Activated CD4-positive, alpha-beta T cell treated with anti-CD3 and anti-CD28 coated beads for 36 hours (primary cell): Measurements from ENCODE around the gene TMEM87A. TPM values are rescaled to one million over a fixed set of nuclear protein-coding genes. Genes with fewer than 3 reads are reported as not detected.

Experiments
- ATAC-seq: fragments of 200-7000 bp; cut with Tn5 transposase; one replicate; pipeline ENCODE4 v1.10.0; 2021; ENCODE audit warnings: mild to moderate bottlenecking, moderate library complexity
- CTCF ChIA-PET: fragments of 350-600 bp; sonication (Branson Sonifier 250); formaldehyde crosslinking; loops from one replicate; lab custom pipeline; 2021; ENCODE audit warnings: antibody characterized with exemption; lab: Charles Lee
- POLR2A ChIA-PET: fragments of 350-600 bp; sonication (Branson Sonifier 250); formaldehyde crosslinking; loops from one replicate; lab custom pipeline; 2021; ENCODE audit warnings: antibody characterized with exemption, inconsistent platforms; lab: Charles Lee
- DNase-seq: peaks from one replicate; pipeline ENCODE4 v3.0.0-alpha.2; 2020
- H3K27ac Mint-ChIP-seq: one replicate; pipeline ENCODE4 v1.8.0; 2021; ENCODE audit warnings: mixed read lengths
- H3K27me3 Mint-ChIP-seq: one replicate; pipeline ENCODE4 v1.8.0; 2021; ENCODE audit warnings: mixed read lengths
- H3K36me3 Mint-ChIP-seq: one replicate; pipeline ENCODE4 v1.8.0; 2021; ENCODE audit warnings: low read depth, mixed read lengths
- H3K4me1 Mint-ChIP-seq: one replicate; pipeline ENCODE4 v1.8.0; 2021; ENCODE audit warnings: mixed read lengths
- H3K4me3 Mint-ChIP-seq: one replicate; pipeline ENCODE4 v1.8.0; 2021; ENCODE audit warnings: mild to moderate bottlenecking, moderate library complexity, mixed read lengths
- H3K9me3 Mint-ChIP-seq: one replicate; pipeline ENCODE4 v1.8.0; 2021; ENCODE audit warnings: low read depth, mixed read lengths
- intact Hi-C, 2 experiments: fragments of 100-400 bp; cut with DNase I in 1 of 2; cut with micrococcal nuclease in 1 of 2; formaldehyde crosslinking; loops; one replicate each; pipeline versions ENCODE4 v1.14.2 to v1.15.1; 2022 to 2024; cut with DNase I, micrococcal nuclease
- microRNA-seq: library from miRNA; unstranded; fragments of <30 nt; microRNA quantifications from one replicate; pipeline ENCODE4 v1.2.0, GENCODE V29; 2021; ENCODE audit warnings: borderline replicate concordance
- total RNA-seq, 2 experiments: library from RNA; stranded (reverse); gene quantifications; one replicate each; pipeline ENCODE4 v1.2.3, GENCODE V29; 2021

The TMEM87A gene
- total RNA-seq, 2 experiments from 2014 or later = 20.5 to 29.0 TPM

DNA sequence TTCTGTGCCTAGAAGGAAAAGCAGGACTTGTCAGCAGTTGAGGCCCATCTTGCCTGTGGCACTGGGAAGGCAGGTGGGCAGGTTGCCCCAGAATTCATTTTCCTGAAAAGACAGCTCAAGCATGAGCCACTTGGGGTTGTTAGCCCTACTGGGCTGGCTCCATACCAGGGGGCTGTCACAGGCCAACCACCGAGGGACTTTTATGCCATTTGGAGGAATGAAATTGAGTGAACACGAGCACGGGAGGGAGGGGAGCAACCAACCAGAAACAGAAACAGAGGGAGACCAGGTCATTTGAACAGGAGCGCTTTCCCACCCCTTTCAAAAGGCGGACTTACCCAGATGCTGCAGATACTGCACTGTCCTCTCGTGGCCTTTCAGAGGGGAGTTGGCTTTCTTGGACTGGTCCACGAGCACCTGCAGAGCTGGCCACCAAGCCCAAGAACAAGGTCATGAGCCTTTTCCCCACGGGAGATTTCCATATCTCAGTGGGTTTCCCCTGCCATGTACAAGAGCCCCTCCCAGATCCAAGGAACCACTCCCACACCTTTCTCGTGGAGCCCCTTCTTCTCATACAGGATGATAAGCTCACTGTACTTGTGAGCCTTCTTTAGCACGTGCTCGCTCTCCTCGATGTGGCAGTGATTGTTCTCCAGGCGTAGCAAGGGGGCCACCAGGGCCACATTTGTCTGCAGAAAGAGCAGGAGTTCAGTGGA lies 106.8 kb downstream of the TMEM87A start:
- Mint-ChIP-seq H3K27me3 (no peaks in the 10 kb centered on the region), H3K9me3 (no peaks in the 10 kb centered on the region), H3K36me3 (peaks cover 44% of the 10 kb centered on the region), H3K4me1 (peaks cover 6% of the 10 kb centered on the region), H3K4me3 (no peak overlapping the region), H3K27ac (no peak overlapping the region)
- intact Hi-C loops = no loop called here
- ChIA-PET POLR2A (no interaction called here), CTCF (no interaction called here)
- DNase-seq = no peak
- no peak for ATAC-seq

DNA sequence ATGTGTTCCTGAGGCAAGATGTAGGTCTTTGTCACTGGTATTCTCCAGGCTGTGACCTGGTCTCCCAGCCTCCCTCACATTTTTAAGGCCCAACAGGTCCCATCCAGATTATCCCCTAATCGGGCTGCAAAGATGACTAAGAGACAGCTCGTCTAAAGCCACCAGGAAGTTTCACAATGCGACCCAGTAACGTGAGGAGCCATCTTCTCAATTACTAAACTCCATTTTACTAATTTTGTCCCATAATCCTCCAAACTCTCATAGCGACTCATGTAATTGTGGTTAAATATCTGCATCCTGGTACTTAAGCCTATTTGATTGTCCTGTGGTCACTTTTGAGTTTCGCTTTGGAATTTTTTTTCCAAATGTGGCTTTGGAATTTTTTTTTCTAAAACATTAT lies 108.1 kb downstream of the TMEM87A start:
- ChIA-PET CTCF (interaction anchor here (0.6 to 1.7 kb wide), 3 partner anchors 10 to 428 kb away, joined by 3 read pairs; no protein-coding TSS in a partner anchor), POLR2A (no interaction called here)
- ATAC-seq (no peak), DNase-seq (no peak)
- Mint-ChIP-seq H3K9me3 (no peaks in the 10 kb centered on the region), H3K27ac (peak overlapping the region; percentile 35), H3K36me3 (peaks cover 35% of the 10 kb centered on the region), H3K4me1 (no peaks in the 10 kb centered on the region), H3K27me3 (no peaks in the 10 kb centered on the region), H3K4me3 (no peak overlapping the region)
- intact Hi-C loops = no loop called here

DNA sequence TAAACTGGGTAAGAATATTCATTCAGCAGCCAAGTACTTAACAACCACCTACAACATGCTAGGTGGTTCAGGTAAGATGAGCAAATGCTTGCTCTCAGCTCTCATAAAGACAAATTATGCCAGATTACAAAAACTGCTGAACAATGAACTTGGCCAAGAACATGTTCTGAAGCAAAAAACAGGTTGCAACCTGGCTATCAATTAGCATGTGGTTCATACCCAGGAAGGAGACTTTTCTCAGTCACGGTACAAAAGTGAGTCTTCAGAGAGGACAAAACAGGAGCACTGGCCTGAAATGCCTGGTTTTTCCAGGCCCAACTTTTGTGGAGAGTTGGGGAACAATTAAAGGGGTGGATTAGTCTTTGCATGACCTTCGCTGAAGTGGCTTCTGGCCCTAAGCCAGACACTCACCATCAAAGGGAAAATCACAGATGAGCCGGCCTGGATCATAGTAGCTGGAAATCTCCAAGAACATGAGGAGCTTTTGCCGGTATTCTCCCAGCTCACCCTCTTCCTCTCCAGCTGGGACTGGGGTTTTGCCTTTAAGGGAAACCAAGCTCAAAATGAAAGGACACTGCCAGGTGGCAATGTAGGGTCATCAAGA lies 109.2 kb downstream of the TMEM87A start:
- Mint-ChIP-seq H3K9me3 (no peaks in the 10 kb centered on the region), H3K36me3 (peaks cover 40% of the 10 kb centered on the region), H3K27me3 (no peaks in the 10 kb centered on the region), H3K4me1 (no peaks in the 10 kb centered on the region), H3K4me3 (no peak overlapping the region), H3K27ac (no peak overlapping the region)
- ATAC-seq (no peak), DNase-seq (no peak)
- POLR2A ChIA-PET = no interaction called here
- CTCF ChIA-PET = interaction anchor here (0.6 to 1.7 kb wide), 5 partner anchors 11 to 619 kb away, joined by 3 read pairs; no protein-coding TSS in a partner anchor
- intact Hi-C loops = no loop called here

DNA sequence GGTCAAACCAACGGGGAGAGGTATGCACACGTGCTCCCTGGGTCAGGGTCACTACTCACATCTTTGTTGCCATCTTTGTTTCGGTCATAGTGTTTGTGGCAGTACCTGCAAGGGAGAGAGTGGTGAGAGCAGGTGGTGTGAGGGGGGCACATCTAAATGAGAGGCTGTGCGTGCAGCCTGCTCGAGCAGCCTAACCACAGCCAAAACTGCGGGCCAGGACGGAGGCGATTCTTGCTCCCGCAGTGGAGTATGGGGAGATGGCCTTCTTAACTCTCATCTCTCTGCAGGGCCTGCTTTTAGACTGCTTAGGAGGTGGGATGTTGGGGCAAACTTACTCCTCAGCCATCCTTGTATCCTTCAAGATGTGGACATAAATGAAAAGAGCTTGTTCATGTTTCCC lies 109.9 kb downstream of the TMEM87A start:
- DNase-seq (no peak), ATAC-seq (no peak)
- Mint-ChIP-seq H3K9me3 (no peaks in the 10 kb centered on the region), H3K4me3 (no peak overlapping the region), H3K4me1 (no peaks in the 10 kb centered on the region), H3K27ac (no peak overlapping the region), H3K27me3 (no peaks in the 10 kb centered on the region), H3K36me3 (peaks cover 44% of the 10 kb centered on the region)
- intact Hi-C loops = no loop called here
- ChIA-PET CTCF (interaction anchor here (0.6 kb wide), 1 partner anchor 620 kb away, joined by 3 read pairs; no protein-coding TSS in a partner anchor), POLR2A (no interaction called here)

Small RNA genes within 50 kb of the gene (microRNA-seq; reads per million reads assigned to microRNA genes)
- 59.2 reads per million, percentile 58 among the genes with 10 or more reads in this experiment for gene MIR627

Other genes starting within 250 kb of the TMEM87A start
- gene PLA2G4D, start 178.9 kb downstream of the TMEM87A start, total RNA-seq = not detected
- gene PLA2G4F, start 116.8 kb downstream of the TMEM87A start, total RNA-seq = not detected
- gene VPS39, start 65.1 kb downstream of the TMEM87A start, total RNA-seq = 10 to 100 TPM; 49.5 to 56.2 TPM
- gene GANC, start 232 bp downstream of the TMEM87A start, total RNA-seq = 10 to 100 TPM; 24.5 to 24.8 TPM
- gene CAPN3, start 86.1 kb upstream of the TMEM87A start, total RNA-seq = 1 to 10 TPM; 2.1 to 2.7 TPM
- gene ZNF106, start 217.7 kb upstream of the TMEM87A start, total RNA-seq = 10 to 100 TPM; 52.9 to 62.7 TPM
- 10 to 100 TPM; 45.5 to 77.5 TPM for gene SNAP23, start 222.2 kb upstream of the TMEM87A start, total RNA-seq